Measurements from ENCODE around the gene AIF1L. TPM values are rescaled to one million over a fixed set of nuclear protein-coding genes. Genes with fewer than 3 reads are reported as not detected.

The AIF1L gene
- total RNA-seq, 1 experiment from 2014 or later = 23.7 TPM

GRCh38 chr9:131084661-131085369 lies 11.5 kb upstream of the AIF1L start:
- POLR2A ChIA-PET (ENCODE audit: unreplicated experiment) = no interaction called here
- Histone ChIP-seq H3K36me3 (ENCODE audit: low read depth, low read length) (no peaks in the 10 kb centered on the region), H2AFZ (ENCODE audit: low read length) (no peak overlapping the region)

GRCh38 chr9:131085370-131086122 lies 10.8 kb upstream of the AIF1L start:
- POLR2A ChIA-PET (ENCODE audit: unreplicated experiment) = no interaction called here

More at GRCh38 chr9:131084661-131085369, 11.5 kb upstream of the AIF1L start:
- no peaks in the 10 kb centered on the region for H3F3A ChIP-seq (ENCODE audit: low read length, unreplicated experiment)
- H3K4me2 ChIP-seq (ENCODE audit: low read length) = no peak overlapping the region
- no TSS peak for BruUV-seq (replicated peaks)
- no peak for ATAC-seq
- no peak overlapping the region for H3K9ac ChIP-seq (ENCODE audit: low read length)
- H3K9me2 ChIP-seq (replicated peaks; ENCODE audit: low read length) = no peaks in the 10 kb centered on the region
- CTCF ChIA-PET = interaction anchor here (0.7 kb wide), 1 partner anchor 12 kb away, joined by 7 read pairs; no protein-coding TSS in a partner anchor
- TF ChIP-seq CTCF (conservative IDR thresholded peaks at IDR 0.05; ENCODE audit: low read depth, low read length) = no peak
- no peak for TF ChIP-seq EZH2phosphoT487 (IDR thresholded peaks at IDR 0.05; ENCODE audit: borderline replicate concordance, low read length)
- no peak for TF ChIP-seq EZH2 (IDR thresholded peaks at IDR 0.05; ENCODE audit: low read length, unreplicated experiment)
- intact Hi-C loops (cut with micrococcal nuclease) = no loop called here
- H3K4me1 ChIP-seq (ENCODE audit: insufficient read depth, low read length) = peaks cover 20% of the 10 kb centered on the region
- H3K27me3 ChIP-seq (ENCODE audit: low read length) = no peaks in the 10 kb centered on the region
- H3K79me2 ChIP-seq (ENCODE audit: low read length) = no peaks in the 10 kb centered on the region
- no peaks in the 10 kb centered on the region for H3K9me3 ChIP-seq (ENCODE audit: low read length)
- no peak overlapping the region for H3K4me3 ChIP-seq (ENCODE audit: low read length)
- H4K20me1 ChIP-seq (ENCODE audit: low read length) = no peaks in the 10 kb centered on the region
- no peak for DNase-seq
- H3K27ac ChIP-seq (ENCODE audit: low read length) = no peak overlapping the region

More at GRCh38 chr9:131085370-131086122, 10.8 kb upstream of the AIF1L start:
- no peaks in the 10 kb centered on the region for H4K20me1 ChIP-seq (ENCODE audit: low read length)
- H3K27me3 ChIP-seq (ENCODE audit: low read length) = no peaks in the 10 kb centered on the region
- H3K79me2 ChIP-seq (ENCODE audit: low read length) = no peaks in the 10 kb centered on the region
- no peak overlapping the region for H3K4me3 ChIP-seq (ENCODE audit: low read length)
- no peaks in the 10 kb centered on the region for H3K9me3 ChIP-seq (ENCODE audit: low read length)
- intact Hi-C loops (cut with micrococcal nuclease) = no loop called here
- H3F3A ChIP-seq (ENCODE audit: low read length, unreplicated experiment) = no peaks in the 10 kb centered on the region
- no peak overlapping the region for H3K4me2 ChIP-seq (ENCODE audit: low read length)
- no peaks in the 10 kb centered on the region for H3K36me3 ChIP-seq (ENCODE audit: low read depth, low read length)
- TF ChIP-seq CTCF (conservative IDR thresholded peaks at IDR 0.05; ENCODE audit: low read depth, low read length) (no peak), EZH2phosphoT487 (IDR thresholded peaks at IDR 0.05; ENCODE audit: borderline replicate concordance, low read length) (no peak), EZH2 (IDR thresholded peaks at IDR 0.05; ENCODE audit: low read length, unreplicated experiment) (no peak)
- no peak for ATAC-seq
- CTCF ChIA-PET = interaction anchor here (0.7 kb wide), 1 partner anchor 12 kb away, joined by 7 read pairs; no protein-coding TSS in a partner anchor
- no TSS peak for BruUV-seq (replicated peaks)
- no peaks in the 10 kb centered on the region for H3K9me2 ChIP-seq (replicated peaks; ENCODE audit: low read length)
- H3K9ac ChIP-seq (ENCODE audit: low read length) = no peak overlapping the region
- DNase-seq = no peak
- H3K27ac ChIP-seq (ENCODE audit: low read length) = no peak overlapping the region
- no peak overlapping the region for H2AFZ ChIP-seq (ENCODE audit: low read length)
- peaks cover 17% of the 10 kb centered on the region for H3K4me1 ChIP-seq (ENCODE audit: insufficient read depth, low read length)

Data from PC-3 (cell line).